ENCODE data around the gene TPRG1. TPM values are rescaled to one million over a fixed set of nuclear protein-coding genes. Genes with fewer than 3 reads are reported as not detected.

The TPRG1 gene
- total and polyA plus RNA-seq, 2 of the 4 experiments (the other 2 are of a cell fraction), result 0.17 TPM; not detected in 1

DNA sequence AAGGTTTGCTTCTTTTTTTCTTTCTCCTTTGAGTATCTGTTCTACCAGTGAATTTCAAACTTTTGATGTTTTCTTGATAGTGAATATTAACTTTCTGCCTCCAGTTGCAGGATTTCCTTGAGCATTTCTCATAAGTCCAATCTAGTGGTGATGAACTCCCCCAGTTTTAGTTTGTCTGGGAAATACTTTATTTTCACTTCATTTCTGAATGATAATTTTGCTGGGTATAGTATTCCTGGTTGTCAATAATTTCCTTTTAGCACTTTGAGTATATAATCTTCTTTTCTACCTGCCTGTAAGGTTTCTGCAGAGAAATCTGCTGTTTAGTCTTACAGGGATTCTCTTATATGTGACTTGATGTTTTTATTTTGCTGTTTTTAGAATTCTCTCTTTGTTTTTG lies 21.0 kb downstream of the TPRG1 start:
- no TSS peak for BruUV-seq (replicated peaks)
- no peak overlapping the region for H2BK120ac ChIP-seq (ENCODE audit: low read depth, low read length)
- no peak overlapping the region for H2AK5ac ChIP-seq (ENCODE audit: low read depth, low read length)
- H3K14ac ChIP-seq (replicated peaks; ENCODE audit: low read depth, low read length), result no peak overlapping the region
- intact Hi-C loops (cut with micrococcal nuclease) (no loop called here), dilution Hi-C loops (cut with HindIII; ENCODE audit: low sequenced_read_pairs, unreplicated experiment) (no loop called here), in situ Hi-C loops (cut with MboI; ENCODE audit: low sequenced_read_pairs) (no loop called here)
- DNase-seq, result no peak
- H3K27me3 ChIP-seq (ENCODE audit: control insufficient read depth, insufficient read depth, low read length), result no peaks in the 10 kb centered on the region
- no peaks in the 10 kb centered on the region for H3K36me3 ChIP-seq (ENCODE audit: control insufficient read depth, insufficient read depth, low read length)
- no peak overlapping the region for H3K9ac ChIP-seq (ENCODE audit: low read depth, low read length)
- no peak overlapping the region for H3K23ac ChIP-seq (ENCODE audit: low read depth, low read length)
- no peak overlapping the region for H3K27ac ChIP-seq (ENCODE audit: insufficient read depth, low read length)
- ATAC-seq (ENCODE audit: low read depth), result no peak
- no peak overlapping the region for H3K4me3 ChIP-seq (ENCODE audit: insufficient read depth, low read depth, low read length)
- TF ChIP-seq RCOR1 (IDR thresholded peaks at IDR 0.05; ENCODE audit: insufficient replicate concordance, low read length), result no peak
- TF ChIP-seq POLR2A (IDR thresholded peaks at IDR 0.05; ENCODE audit: low read depth, low read length), result no peak
- TF ChIP-seq, protein P1, sequence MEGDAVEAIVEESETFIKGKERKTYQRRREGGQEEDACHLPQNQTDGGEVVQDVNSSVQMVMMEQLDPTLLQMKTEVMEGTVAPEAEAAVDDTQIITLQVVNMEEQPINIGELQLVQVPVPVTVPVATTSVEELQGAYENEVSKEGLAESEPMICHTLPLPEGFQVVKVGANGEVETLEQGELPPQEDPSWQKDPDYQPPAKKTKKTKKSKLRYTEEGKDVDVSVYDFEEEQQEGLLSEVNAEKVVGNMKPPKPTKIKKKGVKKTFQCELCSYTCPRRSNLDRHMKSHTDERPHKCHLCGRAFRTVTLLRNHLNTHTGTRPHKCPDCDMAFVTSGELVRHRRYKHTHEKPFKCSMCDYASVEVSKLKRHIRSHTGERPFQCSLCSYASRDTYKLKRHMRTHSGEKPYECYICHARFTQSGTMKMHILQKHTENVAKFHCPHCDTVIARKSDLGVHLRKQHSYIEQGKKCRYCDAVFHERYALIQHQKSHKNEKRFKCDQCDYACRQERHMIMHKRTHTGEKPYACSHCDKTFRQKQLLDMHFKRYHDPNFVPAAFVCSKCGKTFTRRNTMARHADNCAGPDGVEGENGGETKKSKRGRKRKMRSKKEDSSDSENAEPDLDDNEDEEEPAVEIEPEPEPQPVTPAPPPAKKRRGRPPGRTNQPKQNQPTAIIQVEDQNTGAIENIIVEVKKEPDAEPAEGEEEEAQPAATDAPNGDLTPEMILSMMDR (conservative IDR thresholded peaks at IDR 0.05; ENCODE audit: low read depth, low read length), result no peak
- TF ChIP-seq MXI1 (IDR thresholded peaks at IDR 0.05; ENCODE audit: borderline replicate concordance, low read depth, low read length), result no peak
- TF ChIP-seq NFE2L2 (IDR thresholded peaks at IDR 0.05; ENCODE audit: low read depth, low read length), result no peak
- H2AK9ac ChIP-seq (replicated peaks; ENCODE audit: low read depth, low read length, poor library complexity), result no peak overlapping the region
- H3K56ac ChIP-seq (ENCODE audit: extremely low read depth, insufficient read depth, low read length), result no peak overlapping the region
- POLR2A ChIA-PET (ENCODE audit: unreplicated experiment), result no interaction called here
- CTCF ChIA-PET, result interaction anchor here (0.6 kb wide), 1 partner anchor 66 kb away, joined by 5 read pairs; no protein-coding TSS in a partner anchor
- no peak overlapping the region for H3K4me2 ChIP-seq (ENCODE audit: low read depth, low read length)
- no peaks in the 10 kb centered on the region for H3K9me1 ChIP-seq (ENCODE audit: insufficient read depth, low read length)
- no peak overlapping the region for H2BK20ac ChIP-seq (ENCODE audit: low read depth, low read length)
- no peak overlapping the region for H4K5ac ChIP-seq (ENCODE audit: low read depth, low read length)
- no peaks in the 10 kb centered on the region for H4K20me1 ChIP-seq (ENCODE audit: insufficient read depth, low read length)
- no peak overlapping the region for H2AFZ ChIP-seq (replicated peaks; ENCODE audit: low read length, poor library complexity)
- no peak overlapping the region for H3K4ac ChIP-seq (ENCODE audit: low read depth, low read length)
- no peak overlapping the region for H4K91ac ChIP-seq (ENCODE audit: insufficient read depth, low read depth, low read length)
- no peak overlapping the region for H4K8ac ChIP-seq (ENCODE audit: low read depth in 2 of 2, low read length in 2 of 2)
- H2BK15ac ChIP-seq (ENCODE audit: low read depth, low read length), result no peak overlapping the region
- H3K4me1 ChIP-seq (ENCODE audit: control insufficient read depth, insufficient read depth, low read length), result no peaks in the 10 kb centered on the region
- no peak overlapping the region for H2BK5ac ChIP-seq (ENCODE audit: low read depth, low read length, poor library complexity, severe bottlenecking)
- no peaks in the 10 kb centered on the region for H3K79me1 ChIP-seq (ENCODE audit: low read depth in 1 of 2, low read length in 2 of 2)
- H3K18ac ChIP-seq (ENCODE audit: low read depth, low read length), result no peak overlapping the region
- peaks cover 4% of the 10 kb centered on the region; the same call in 1 of the 2 replicates for H3K9me3 ChIP-seq (ENCODE audit: control insufficient read depth, insufficient read depth, low read length)
